Stimulated activated CD4-positive, alpha-beta T cell treated with anti-CD3 and anti-CD28 coated beads, Interleukin-1b, Interleukin-23, amount 100 ng/mL, for 4 hours (primary cell): ENCODE measurements around the gene VWA3B.
"Not testable (repeated sequence)": the region's sequence is repeated elsewhere in the genome, so short reads cannot be mapped to it uniquely, and the experiment has no call there.

Source experiments
- DNase-seq, 2 donors: peaks; one replicate each; pipeline ENCODE4 v3.0.0-alpha.2; 2020; ENCODE audit warnings: low read depth in 2 of 2

Gene VWA3B

GRCh38 chr2:98245491-98245890, 158.5 kb downstream of the VWA3B start:
- no peak for DNase-seq

DNA sequence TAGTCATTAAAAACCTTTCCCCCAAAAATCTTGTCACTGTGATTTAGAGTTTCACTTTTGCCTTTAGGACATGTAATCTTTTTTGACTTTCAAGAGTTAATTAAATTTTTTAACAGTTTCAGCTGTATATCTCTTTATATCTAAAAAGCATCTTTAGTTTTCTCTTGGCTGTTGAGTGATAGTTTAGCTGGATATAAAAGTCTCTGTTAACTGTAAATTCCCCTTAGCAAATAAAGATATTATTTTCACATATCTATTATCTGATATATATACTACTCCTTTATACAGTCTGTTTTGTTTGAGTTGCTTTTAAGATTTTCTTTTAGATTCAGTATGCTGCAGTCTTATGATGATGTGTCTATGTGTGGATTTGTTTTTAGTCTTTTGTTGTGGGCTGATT, 160.4 kb downstream of the VWA3B start:
- no peak for DNase-seq

DNA sequence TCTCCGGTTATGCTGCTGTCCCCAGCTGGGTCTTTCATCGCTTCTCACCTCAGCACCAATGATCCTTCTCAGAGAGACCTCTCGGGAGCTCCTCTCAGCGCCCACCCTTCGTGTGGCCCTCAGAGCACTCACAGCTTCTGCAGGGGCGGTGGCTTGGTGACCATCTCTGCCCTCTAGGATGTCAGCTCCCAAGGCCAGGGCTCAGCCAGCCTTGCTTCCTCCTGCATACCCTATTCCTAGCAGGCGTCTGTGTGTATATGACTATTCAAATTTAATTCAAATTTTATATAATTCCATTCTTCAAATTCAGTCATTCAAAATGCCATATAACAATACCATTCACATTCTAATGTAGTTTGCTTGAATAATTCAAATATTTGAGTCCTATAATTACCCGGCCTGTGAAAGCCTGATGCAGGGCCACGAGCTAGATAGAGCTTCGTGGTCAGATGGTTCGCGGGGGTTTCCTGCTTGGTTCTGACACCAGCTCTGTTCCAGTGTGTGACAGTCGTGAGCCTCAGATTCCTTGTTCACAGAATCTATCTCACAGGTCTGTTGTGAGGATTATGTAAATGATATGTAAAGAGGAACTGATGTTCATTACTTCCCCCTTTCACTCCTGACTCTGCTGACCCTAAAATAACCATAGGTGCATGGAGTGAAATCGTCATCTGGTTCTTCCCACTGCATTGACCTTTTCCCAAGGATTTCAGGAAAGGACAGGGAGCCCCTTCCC, 165.2 kb downstream of the VWA3B start:
- DNase-seq = no peak

- no peak for DNase-seq
Measured at GRCh38 chr2:98253461-98254070, 166.6 kb downstream of the VWA3B start.

GRCh38 chr2:98254504-98255059, 167.6 kb downstream of the VWA3B start:
- DNase-seq = no peak

DNA sequence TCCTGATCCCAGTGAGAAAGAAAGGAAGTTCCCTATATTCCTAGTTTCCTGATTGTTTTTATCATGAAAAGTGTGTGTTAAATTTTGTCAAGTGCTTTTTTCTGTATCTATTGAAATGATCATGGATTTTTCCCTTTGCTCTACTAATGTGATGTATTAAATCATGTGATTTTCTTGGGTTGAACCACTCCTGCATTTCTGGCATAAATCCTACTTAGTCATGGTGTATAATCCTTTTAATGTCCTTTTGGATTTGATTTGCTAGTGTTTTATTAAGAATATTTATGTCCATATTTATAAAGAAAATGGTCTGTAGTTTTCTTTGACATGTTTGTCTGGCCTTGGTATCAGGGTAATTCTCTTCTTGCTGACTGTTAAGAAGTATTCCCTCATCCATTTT, 171.9 kb downstream of the VWA3B start:
- DNase-seq = no peak

DNA sequence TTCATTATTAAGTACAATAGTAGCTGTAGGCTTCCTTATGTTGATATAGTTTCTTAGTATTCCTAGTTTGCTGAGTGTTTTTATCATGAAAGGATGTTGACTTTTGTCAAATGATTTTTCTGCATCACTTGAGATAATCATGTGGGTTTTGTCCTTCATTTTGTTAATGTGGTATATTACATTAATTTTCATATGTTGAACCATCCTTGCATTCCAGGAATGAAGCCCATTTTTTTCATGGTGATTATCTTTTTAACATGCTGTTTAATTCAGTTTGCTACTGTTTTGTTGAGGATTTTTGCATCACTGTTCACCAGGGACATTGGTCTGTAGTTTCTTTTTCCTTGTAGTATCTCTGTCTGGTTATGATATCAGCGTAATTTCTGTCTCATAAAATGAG, 176.4 kb downstream of the VWA3B start:
- DNase-seq = no peak

DNA sequence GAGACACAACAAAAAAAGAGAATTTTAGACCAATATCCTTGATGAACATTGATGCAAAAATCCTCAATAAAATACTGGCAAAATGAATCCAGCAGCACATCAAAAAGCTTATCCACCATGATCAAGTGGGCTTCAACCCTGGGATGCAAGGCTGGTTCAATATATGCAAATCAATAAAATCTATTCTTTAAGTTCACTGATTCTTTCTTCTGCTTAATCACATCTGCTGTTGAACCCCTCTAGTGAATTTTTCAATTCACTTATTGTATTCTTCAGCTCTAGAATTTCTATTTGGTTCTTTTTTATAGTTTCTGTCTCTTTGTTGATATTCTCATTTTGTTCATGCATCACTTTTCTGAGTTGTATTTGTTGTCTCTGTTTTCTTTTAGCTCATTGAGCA, 181.3 kb downstream of the VWA3B start:
- DNase-seq = not testable (repeated sequence)

DNA sequence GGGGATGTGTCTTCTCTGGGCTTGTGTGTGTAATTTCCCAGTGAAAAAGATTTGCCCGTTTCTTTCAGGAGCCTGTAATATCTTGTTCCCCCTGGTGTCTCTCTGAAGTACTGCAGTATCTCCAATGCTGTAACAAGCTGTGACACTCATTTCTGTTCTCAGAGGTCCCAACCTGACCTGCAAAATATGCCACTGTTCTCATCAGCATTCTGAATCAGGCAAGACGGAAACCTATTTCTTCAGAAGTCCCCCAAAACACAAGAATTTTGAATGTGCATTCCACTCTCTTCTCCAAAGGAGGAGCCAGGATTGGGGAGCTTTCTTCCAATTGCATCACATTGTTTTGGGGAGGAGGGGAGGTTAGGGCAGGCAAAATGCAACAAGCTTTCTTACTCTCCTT, 182.3 kb downstream of the VWA3B start:
- no peak for DNase-seq

DNA sequence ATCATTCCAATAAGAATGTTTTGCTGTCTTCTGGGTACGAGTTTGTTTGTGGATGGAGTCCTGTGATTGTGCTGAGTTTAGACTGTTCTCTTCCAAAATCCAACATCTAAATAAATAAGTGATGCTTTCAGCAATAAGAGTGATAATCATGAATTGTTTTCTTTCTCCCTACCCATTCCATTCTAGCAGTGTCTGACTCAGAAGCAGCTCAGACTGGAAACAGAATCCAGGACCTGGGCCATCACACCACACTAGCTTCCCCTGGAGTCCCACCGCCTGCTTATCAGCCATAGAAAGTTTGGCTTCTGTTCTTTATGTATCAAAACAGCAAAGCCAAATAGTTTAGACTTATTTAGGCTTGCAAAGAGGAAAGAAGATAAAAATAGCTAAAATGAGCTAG, 182.9 kb downstream of the VWA3B start:
- no peak for DNase-seq

DNA sequence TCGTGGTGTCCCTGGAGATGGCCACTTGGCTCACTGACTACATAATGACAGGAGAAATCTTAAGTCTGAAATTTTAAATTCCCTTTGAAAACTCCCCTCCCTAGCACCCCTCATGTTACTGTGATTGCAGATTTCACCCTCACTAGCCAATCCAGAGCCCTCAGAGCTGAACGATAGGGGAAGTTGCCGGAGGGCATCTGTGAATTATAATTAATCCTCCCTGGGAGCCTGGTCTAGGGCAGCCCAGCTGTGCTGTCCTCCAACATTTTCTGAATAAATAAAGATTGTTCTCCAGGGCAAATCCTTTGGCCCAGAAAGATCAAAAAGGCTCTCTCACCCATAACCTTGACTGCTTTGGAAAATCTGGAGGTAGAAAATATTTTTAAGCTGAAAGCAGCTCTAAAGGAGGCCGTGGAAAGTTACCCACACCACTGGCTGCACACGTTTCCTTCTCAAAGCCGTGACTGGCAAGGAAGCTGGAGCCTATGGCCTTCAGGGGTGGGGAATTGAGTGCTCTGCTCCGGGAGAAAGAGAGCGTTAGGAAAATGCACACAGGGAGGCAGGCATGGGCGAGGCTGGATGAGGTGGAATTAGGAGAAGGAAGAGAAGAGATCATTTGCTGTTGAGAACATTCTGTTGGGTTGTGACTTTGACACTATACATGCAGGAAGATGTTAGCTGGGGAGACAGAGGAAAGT, 190.3 kb downstream of the VWA3B start:
- no peak for DNase-seq

DNA sequence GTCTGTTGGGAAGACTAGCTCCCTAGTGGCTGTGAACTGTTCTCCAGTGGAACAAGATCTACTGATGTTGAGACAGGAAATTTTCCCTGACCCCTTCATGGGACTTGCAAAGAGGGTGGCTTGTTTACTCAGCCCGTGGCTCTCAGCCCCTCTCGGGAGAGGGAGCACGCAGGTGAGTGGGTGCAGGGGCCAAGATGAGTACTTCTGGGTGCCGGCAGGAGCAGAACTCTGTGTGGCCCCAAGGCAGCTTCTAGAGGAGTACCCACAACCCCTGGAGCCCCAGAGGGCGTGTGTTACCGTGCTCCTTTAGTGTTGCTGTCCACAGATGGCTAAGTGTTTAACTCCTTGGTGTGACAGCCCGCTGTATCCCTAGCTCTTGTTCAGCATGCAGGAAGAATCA, 191.1 kb downstream of the VWA3B start:
- no peak for DNase-seq

DNA sequence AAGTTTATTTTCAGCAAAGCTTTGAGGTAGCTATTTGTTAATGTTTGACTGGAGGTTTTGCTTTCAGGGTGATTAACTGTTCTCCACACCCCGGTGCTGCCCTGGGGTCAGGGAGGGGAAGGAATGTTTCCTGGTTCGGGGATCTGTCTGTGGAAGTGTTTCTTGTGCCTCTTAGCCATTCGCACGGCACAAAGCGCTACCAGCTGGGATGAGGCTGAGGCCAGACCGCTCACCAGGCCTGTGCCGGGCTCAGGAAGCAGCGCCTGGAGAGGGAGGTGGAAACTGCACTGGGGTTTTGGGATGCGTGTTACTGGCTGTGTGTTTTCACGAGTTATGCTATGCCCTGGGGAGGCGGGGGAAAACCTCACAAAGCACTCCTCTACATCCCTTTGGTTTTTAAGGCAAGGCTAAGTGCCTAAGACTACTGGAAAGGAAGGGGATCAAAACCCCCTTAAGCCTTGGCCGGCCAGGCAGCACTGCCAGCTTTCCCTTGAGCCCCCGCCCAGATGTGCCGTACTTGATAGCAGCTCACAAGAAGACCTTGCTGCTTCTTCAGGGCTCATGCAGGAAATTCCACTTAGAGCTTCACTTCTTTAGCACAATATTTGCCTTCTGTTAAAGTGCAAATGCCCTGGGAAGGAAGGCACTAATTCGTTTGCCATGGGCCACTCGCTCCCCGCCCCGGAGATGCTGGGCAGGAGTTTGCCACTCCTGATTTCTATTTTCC, 193.6 kb downstream of the VWA3B start:
- no peak for DNase-seq

GRCh38 chr2:98281607-98282006, 194.6 kb downstream of the VWA3B start:
- DNase-seq = no peak

GRCh38 chr2:98282109-98282508, 195.1 kb downstream of the VWA3B start:
- no peak for DNase-seq

DNA sequence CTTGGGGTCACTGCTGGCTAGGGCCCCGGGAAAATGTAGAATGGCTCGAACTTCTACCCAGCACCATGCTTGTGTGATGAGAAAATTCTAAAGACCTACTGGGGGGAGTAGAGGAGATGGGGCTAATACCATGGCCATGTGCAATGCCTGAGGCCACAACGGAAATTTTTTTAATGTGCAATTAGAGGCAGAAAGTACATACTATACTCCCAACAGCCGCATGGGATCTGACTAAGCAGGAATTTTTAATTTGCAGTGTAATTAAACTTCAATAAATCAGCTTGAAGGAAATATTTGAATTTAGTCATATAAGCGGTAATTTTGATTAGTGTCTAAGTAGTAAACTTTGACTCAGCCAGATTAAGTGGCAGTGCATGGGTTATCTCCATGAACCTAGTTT, 206.1 kb downstream of the VWA3B start:
- DNase-seq = no peak

DNA sequence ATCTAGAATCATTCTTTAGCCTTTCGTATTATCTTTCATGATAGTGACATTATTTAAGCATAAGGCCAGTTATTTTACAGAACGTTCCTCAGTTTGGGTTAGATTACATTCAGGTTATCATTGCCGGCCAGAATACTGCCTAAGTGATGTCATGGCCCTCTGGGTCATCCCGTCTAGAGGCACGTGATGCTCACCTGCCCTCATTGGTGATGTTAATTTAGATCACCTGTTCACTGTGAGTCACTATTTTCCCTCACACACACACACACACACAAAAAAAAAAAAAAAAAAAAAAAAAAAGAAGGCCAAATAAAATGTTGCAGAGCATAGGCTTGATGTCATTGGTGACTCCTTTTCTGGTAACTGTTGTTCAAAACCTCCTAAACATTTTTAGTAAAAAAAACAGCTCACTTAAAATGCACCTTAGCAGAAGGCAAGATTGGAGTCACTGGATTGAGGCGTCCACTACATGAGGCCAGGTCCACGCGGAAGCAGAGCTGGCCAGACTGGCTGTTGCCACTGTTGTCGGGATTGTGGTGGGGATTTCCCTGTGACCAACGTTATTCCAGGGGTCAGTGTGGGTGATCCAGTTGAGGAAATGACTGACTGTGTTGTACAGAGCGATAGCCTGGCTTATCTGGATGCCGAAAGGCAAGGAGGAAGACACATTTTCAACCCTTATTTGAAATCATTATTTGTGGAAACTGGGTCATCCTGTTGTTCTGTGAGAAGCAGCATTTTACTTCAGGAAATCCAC, 207.1 kb downstream of the VWA3B start:
- DNase-seq = no peak

- DNase-seq = no peak
Measured at GRCh38 chr2:98294711-98295110, 207.7 kb downstream of the VWA3B start.

DNA sequence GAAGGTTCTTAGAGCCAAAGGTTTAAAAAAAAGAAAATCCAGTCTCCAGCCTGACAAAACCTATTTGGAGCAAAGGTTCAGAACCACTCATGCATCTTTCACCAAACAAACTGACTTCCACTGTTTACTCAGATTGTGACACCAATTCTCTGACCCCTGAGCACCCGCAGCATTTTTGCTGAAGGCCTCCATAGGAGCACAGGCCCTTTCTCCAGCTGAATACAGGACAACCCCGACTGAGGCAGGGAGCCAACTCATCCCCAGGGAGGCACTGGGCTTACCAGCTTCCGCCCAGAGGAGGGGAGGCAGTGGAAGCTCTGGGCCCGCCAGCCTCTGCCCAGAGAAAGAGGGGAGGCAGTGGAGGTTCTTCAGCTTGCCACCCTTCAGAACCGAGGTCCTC, 208.3 kb downstream of the VWA3B start:
- DNase-seq = no peak

DNA sequence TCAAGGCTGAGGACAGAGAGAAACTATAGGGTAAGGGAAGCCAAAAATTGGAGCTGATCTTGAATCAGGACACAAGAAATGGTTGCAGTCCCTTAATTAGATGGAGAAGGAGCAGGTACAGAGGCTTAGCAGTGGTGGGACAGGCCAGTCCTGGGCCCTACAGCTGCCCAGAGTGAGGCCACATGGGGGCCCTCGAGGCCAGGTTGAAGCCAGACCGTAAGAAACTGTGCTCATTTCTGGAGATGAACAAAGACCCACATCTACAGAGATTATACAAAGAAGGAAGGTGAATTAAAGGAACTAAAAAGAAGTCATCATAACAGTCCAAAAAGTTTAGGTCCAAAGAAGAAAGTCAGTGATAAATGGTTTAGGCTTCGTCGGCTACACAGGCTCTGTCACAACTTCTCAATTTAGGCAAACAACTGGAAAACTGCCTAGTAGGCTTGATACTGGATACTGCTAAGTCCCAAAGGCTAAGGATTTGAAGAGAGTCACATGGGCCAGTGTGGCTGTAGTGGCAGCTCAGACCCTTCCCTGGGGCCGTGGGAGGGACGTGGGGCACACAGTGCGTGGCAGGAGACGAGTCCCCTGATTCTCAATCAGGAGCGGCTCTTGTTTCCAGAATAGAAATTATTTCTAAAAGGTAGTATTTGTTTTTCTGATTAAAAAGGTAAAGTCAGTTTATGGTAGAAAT, 208.9 kb downstream of the VWA3B start:
- DNase-seq = no peak

DNA sequence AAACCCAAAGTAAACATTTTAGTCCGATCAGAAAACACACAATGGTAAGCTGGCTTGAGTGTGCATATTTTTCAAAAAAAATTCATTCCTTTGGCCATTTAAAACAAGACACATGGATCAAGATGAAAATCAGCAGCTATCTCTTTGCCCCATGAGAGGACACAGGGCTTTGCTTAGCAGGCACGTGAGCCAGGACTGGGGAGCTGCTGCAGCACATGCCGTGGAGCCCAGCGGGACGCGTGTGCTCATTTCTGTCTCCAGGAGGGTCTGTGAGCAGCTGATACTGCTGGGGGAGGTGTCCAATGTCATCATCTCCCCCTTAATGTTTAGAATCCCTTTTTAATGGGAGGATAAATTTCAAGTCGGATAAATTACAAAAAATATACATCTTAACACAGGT, 209.5 kb downstream of the VWA3B start:
- DNase-seq = no peak
